Vagina (tissue), 2 donors: ENCODE data around the gene ADAMTSL3.

Source experiments
- CTCF ChIP-seq, 3 experiments: fragments of 450-650 bp in 2 of 3; fragments of 200-600 bp in 1 of 3; sonication (generic) in 1 of 3; IDR thresholded peaks; one replicate each; pipeline ENCODE4 v1.5.1; 2017 to 2019; ENCODE audit warnings: antibody characterized with exemption in 3 of 3, mild to moderate bottlenecking in 2 of 3, moderate library complexity in 2 of 3
- POLR2A ChIP-seq, 2 donors: fragments of 450-650 bp; IDR thresholded peaks; one replicate each; pipeline ENCODE4 v1.6.1; 2017; ENCODE audit warnings: antibody characterized with exemption in 2 of 2, mild to moderate bottlenecking in 2 of 2, moderate library complexity in 2 of 2

- TF ChIP-seq CTCF (IDR thresholded peaks at IDR 0.05) = no peak
- TF ChIP-seq POLR2A (IDR thresholded peaks at IDR 0.05) = no peak
Observed at GRCh38 chr15:83746231-83746630, 92.3 kb downstream of the ADAMTSL3 start.
